Measurements from ENCODE around the gene CNRIP1. TPM values are rescaled to one million over a fixed set of nuclear protein-coding genes. Genes with fewer than 3 reads are reported as not detected.

The CNRIP1 gene
- total RNA-seq, 1 experiment from 2014 or later: not detected

DNA sequence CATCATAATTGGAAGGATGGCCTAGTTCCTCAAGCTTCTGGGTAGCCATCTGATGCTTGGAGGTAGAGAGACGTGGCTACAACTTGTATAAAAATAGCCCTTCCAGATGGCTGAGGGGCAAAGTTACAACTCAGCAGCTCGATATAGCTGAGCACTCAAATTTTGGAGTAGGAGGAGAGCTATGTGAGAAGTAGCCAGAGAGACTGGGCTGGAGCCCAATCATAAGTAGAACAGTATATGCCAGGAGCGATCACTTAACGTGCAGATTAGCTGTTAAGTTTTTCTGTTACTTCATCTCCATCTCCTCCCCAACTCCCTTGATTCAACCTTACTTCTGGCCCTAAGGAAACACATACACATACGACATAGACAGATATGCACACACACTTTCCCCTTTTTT lies 28.8 kb downstream of the CNRIP1 start:
- POLR2A ChIA-PET: no interaction called here
- H3K4me1 Mint-ChIP-seq (ENCODE audit: low read depth, unreplicated experiment): no peaks in the 10 kb centered on the region

DNA sequence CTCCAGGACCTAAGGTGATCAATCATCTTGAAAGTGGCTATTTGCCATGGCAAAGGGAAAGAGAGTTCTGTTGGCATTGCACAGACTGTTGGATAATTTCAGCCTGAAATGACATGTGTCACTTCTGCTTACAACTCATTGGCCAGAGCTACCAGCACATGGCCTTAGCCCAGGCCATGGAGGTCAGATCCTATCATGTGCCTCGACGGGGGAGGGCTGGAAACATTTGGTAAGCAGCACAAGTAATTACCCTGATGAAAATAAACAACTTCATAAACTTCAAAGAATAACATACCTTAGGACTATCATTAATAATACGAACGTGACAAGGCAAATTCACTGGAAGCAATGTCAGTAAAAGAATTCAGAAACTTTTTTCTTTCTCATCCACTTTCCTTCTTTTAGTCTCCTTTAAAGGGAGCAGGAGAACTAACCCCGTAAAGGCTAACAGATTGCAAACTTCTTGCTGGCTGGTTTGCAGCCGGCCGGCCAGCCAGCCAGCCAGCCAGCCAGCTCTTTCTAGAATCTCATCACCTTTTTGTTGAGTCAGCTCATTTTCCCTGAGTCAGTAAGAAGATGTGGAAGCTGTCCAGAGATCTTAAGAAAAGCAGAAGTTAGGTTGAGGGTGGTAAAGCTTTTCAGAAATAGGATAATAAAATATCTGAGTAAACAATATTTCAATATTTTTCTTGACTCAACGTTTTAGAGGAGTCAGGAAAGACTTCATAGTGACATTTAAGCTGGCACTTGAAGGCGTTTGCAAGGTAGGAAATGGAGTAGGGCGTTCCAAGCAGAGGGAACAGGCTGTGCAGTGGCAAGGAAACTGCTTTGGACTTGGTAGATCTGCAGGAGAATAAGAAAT lies 31.9 kb downstream of the CNRIP1 start:
- no peak for DNase-seq
- Histone ChIP-seq H3K27me3 (replicated peaks; ENCODE audit: control insufficient read depth, insufficient read depth, low read length) (no peaks in the 10 kb centered on the region; the same call in 1 of the 2 replicates), H3K36me3 (ENCODE audit: control insufficient read depth, insufficient read depth, low read length) (no peaks in the 10 kb centered on the region), H3K9me3 (no peaks in the 10 kb centered on the region), H3K4me3 (ENCODE audit: low read depth, low read length) (no peak overlapping the region), H3K4me1 (no peaks in the 10 kb centered on the region)
- Mint-ChIP-seq H3K27me3 (ENCODE audit: insufficient read depth, unreplicated experiment) (peaks cover 20% of the 10 kb centered on the region), H3K36me3 (ENCODE audit: insufficient read depth, unreplicated experiment) (no peaks in the 10 kb centered on the region), H3K27ac (ENCODE audit: unreplicated experiment) (no peak overlapping the region), H3K4me3 (ENCODE audit: unreplicated experiment) (no peak overlapping the region), H3K4me1 (ENCODE audit: low read depth, unreplicated experiment) (no peaks in the 10 kb centered on the region), H3K9me3 (ENCODE audit: unreplicated experiment) (no peaks in the 10 kb centered on the region)
- intact Hi-C loops (cut with micrococcal nuclease; ENCODE audit: unreplicated experiment): no loop called here
- CTCF ChIA-PET: interaction anchor here (0.6 kb wide), 1 partner anchor 18 kb away, joined by 3 read pairs; no protein-coding TSS in a partner anchor
- POLR2A ChIA-PET: no interaction called here
- BruUV-seq (replicated peaks): no TSS peak
- TF ChIP-seq, protein P1, sequence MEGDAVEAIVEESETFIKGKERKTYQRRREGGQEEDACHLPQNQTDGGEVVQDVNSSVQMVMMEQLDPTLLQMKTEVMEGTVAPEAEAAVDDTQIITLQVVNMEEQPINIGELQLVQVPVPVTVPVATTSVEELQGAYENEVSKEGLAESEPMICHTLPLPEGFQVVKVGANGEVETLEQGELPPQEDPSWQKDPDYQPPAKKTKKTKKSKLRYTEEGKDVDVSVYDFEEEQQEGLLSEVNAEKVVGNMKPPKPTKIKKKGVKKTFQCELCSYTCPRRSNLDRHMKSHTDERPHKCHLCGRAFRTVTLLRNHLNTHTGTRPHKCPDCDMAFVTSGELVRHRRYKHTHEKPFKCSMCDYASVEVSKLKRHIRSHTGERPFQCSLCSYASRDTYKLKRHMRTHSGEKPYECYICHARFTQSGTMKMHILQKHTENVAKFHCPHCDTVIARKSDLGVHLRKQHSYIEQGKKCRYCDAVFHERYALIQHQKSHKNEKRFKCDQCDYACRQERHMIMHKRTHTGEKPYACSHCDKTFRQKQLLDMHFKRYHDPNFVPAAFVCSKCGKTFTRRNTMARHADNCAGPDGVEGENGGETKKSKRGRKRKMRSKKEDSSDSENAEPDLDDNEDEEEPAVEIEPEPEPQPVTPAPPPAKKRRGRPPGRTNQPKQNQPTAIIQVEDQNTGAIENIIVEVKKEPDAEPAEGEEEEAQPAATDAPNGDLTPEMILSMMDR (IDR thresholded peaks at IDR 0.05; ENCODE audit: insufficient read depth in 1 of 2, low read depth in 1 of 2, low read length in 1 of 2, severe bottlenecking in 1 of 2, unreplicated experiment in 1 of 2): no peak

More for the DNA sequence above, 28.8 kb downstream of the CNRIP1 start:
- no peaks in the 10 kb centered on the region for H3K27me3 ChIP-seq (replicated peaks; ENCODE audit: control insufficient read depth, insufficient read depth, low read length)
- intact Hi-C loops (cut with micrococcal nuclease; ENCODE audit: unreplicated experiment): loop anchor here (5.0 kb wide), 1 partner anchor 151 kb away; no protein-coding TSS in a partner anchor
- CTCF ChIA-PET: interaction anchor here (0.7 to 2.1 kb wide), 3 partner anchors 39 to 168 kb away, joined by 4 to 10 read pairs (median 6); partner anchors contain the start of gene PPP3R1
- H3K4me3 ChIP-seq (ENCODE audit: low read depth, low read length): no peak overlapping the region
- Mint-ChIP-seq H3K4me3 (ENCODE audit: unreplicated experiment) (no peak overlapping the region), H3K27ac (ENCODE audit: unreplicated experiment) (no peak overlapping the region), H3K27me3 (ENCODE audit: insufficient read depth, unreplicated experiment) (peaks cover 15% of the 10 kb centered on the region), H3K36me3 (ENCODE audit: insufficient read depth, unreplicated experiment) (no peaks in the 10 kb centered on the region), H3K9me3 (ENCODE audit: unreplicated experiment) (no peaks in the 10 kb centered on the region)
- H3K4me1 ChIP-seq: no peaks in the 10 kb centered on the region
- no peaks in the 10 kb centered on the region for H3K36me3 ChIP-seq (ENCODE audit: control insufficient read depth, insufficient read depth, low read length)
- DNase-seq: no peak
- BruUV-seq (replicated peaks): no TSS peak
- TF ChIP-seq, protein P1 (IDR thresholded peaks at IDR 0.05; ENCODE audit: insufficient read depth in 1 of 2, low read depth in 1 of 2, low read length in 1 of 2, severe bottlenecking in 1 of 2, unreplicated experiment in 1 of 2): no peak
- H3K9me3 ChIP-seq: no peaks in the 10 kb centered on the region

DNA sequence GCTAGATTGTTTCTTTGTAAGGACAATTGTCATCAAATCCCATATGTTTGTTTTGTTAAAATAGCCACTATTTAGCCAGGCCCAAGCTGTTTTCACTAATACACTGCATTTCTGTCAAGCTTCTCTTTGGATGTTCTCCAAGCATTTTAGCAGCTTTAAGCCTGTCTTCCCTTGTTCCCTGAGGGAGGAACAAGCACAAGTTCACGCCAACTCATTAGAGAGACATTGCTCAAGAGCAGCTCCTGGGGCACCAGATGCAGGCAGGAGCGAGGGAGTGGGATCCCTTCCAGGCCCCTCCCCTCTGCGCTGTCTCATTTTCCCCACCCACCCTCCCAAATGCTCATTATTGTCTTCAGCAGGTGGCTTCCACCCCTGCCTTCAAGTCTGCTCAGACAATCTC lies 34.9 kb downstream of the CNRIP1 start:
- H3K27ac Mint-ChIP-seq (ENCODE audit: unreplicated experiment): no peak overlapping the region
- no peak overlapping the region for H3K4me3 ChIP-seq (ENCODE audit: low read depth, low read length)
- no peaks in the 10 kb centered on the region for H3K4me1 Mint-ChIP-seq (ENCODE audit: low read depth, unreplicated experiment)
- no peaks in the 10 kb centered on the region for H3K9me3 ChIP-seq
- H3K9me3 Mint-ChIP-seq (ENCODE audit: unreplicated experiment): no peaks in the 10 kb centered on the region
- intact Hi-C loops (cut with micrococcal nuclease; ENCODE audit: unreplicated experiment): no loop called here
- no TSS peak for BruUV-seq (replicated peaks)
- no peaks in the 10 kb centered on the region for H3K36me3 Mint-ChIP-seq (ENCODE audit: insufficient read depth, unreplicated experiment)
- TF ChIP-seq, protein P1 (IDR thresholded peaks at IDR 0.05; ENCODE audit: insufficient read depth in 1 of 2, low read depth in 1 of 2, low read length in 1 of 2, severe bottlenecking in 1 of 2, unreplicated experiment in 1 of 2): no peak
- ChIA-PET POLR2A (no interaction called here), CTCF (interaction anchor here (1.5 kb wide), 1 partner anchor 163 kb away, joined by 4 read pairs; no protein-coding TSS in a partner anchor)
- H3K36me3 ChIP-seq (ENCODE audit: control insufficient read depth, insufficient read depth, low read length): no peaks in the 10 kb centered on the region
- no peaks in the 10 kb centered on the region; the same call in 1 of the 2 replicates for H3K27me3 ChIP-seq (replicated peaks; ENCODE audit: control insufficient read depth, insufficient read depth, low read length)
- H3K4me3 Mint-ChIP-seq (ENCODE audit: unreplicated experiment): no peak overlapping the region
- no peak for DNase-seq
- no peaks in the 10 kb centered on the region for H3K4me1 ChIP-seq
- peaks cover 17% of the 10 kb centered on the region for H3K27me3 Mint-ChIP-seq (ENCODE audit: insufficient read depth, unreplicated experiment)

All from Caco-2 (cell line).